Neural cell (in vitro differentiated cells): ENCODE data around the gene PTPRR.

Experiments
- CTCF ChIP-seq: fragments of 450-650 bp; IDR thresholded peaks from 2 replicates; pipeline ENCODE4 v1.5.1; 2014; ENCODE audit warnings: antibody characterized with exemption, mild to moderate bottlenecking, moderate library complexity; ENCODE audit not compliant: poor library complexity, severe bottlenecking
- TAF1 ChIP-seq: IDR thresholded peaks from 2 replicates; pipeline ENCODE4 v1.6.1; 2012; ENCODE audit warnings: low read depth

GRCh38 chr12:70796989-70797388 is 123.5 kb downstream of the PTPRR start:
- TF ChIP-seq CTCF (no peak), TAF1 (no peak)
